Transverse colon (tissue), 4 donors: ENCODE results near the gene PPIH. TPM values are rescaled to one million over a fixed set of nuclear protein-coding genes. Genes with fewer than 3 reads are reported as not detected.
A peak's percentile ranks its signal among the peaks of the same experiment; 100 is the strongest.

Experiments
- DNase-seq: peaks from one replicate; pipeline ENCODE4 v3.0.0-alpha.2; 2019
- H3K27ac ChIP-seq, 4 donors: fragments of 200-600 bp; sonication (generic); 2 replicates each; pipeline ENCODE4 v1.5.1; 2016 to 2018; ENCODE audit warnings: inconsistent platforms in 4 of 4
- H3K27me3 ChIP-seq: fragments of 200-600 bp; sonication (generic); 2 replicates; pipeline ENCODE4 v1.5.1; 2017; ENCODE audit warnings: inconsistent platforms
- H3K36me3 ChIP-seq, 4 donors: fragments of 200-600 bp; sonication (generic); 2 replicates each; pipeline ENCODE4 v1.5.1; 2017 to 2019; ENCODE audit warnings: inconsistent platforms in 4 of 4
- H3K4me1 ChIP-seq, 4 donors: fragments of 200-600 bp; sonication (generic); 2 replicates each; pipeline ENCODE4 v1.5.1; 2017 to 2020; ENCODE audit warnings: inconsistent platforms in 4 of 4
- H3K4me3 ChIP-seq, 4 donors: fragments of 200-600 bp; sonication (generic); 1 replicate in 1 of 4; 2 replicates in 3 of 4; pipeline versions ENCODE4 v1.5.1 to v1.6.1; 2017 to 2019; ENCODE audit warnings: inconsistent platforms in 4 of 4
- H3K9me3 ChIP-seq, 2 donors: fragments of 200-600 bp; sonication (generic); 2 replicates each; pipeline ENCODE4 v1.5.1; 2017 to 2019; ENCODE audit warnings: inconsistent platforms in 2 of 2
- CTCF ChIP-seq, 5 experiments: fragments of 200-600 bp in 3 of 5; fragments of 450-650 bp in 2 of 5; sonication (generic) in 3 of 5; IDR thresholded peaks; 1 replicate in 2 of 5; 2 replicates in 3 of 5; pipeline ENCODE4 v1.5.1; 2016 to 2017; ENCODE audit warnings: antibody characterized with exemption in 5 of 5, inconsistent platforms in 3 of 5, mild to moderate bottlenecking in 2 of 5, moderate library complexity in 1 of 5
- EP300 ChIP-seq: sonication (generic); formaldehyde crosslinking; IDR thresholded peaks from one replicate; pipeline ENCODE4 v1.6.1; 2017; ENCODE audit warnings: antibody characterized with exemption, low read depth
- POLR2A ChIP-seq: fragments of 450-650 bp; IDR thresholded peaks from one replicate; pipeline ENCODE4 v1.6.1; 2016; ENCODE audit warnings: antibody characterized with exemption, mild to moderate bottlenecking, moderate library complexity
- POLR2AphosphoS5 ChIP-seq, 3 donors: sonication (generic); formaldehyde crosslinking; IDR thresholded peaks; one replicate each; pipeline ENCODE4 v1.6.1; 2016; ENCODE audit warnings: antibody characterized with exemption in 3 of 3
- WGBS, 2 donors: methylation state at CpG; one replicate each; pipeline ENCODE4 v1.1.5; 2018; ENCODE audit warnings: low coverage in 1 of 2; 5-methylcytosine and 5-hydroxymethylcytosine counted together
- in situ Hi-C, 4 donors: fragments of 200-750 bp; cut with MboI; loops; one replicate each; pipeline versions ENCODE4 v1.15.0 to v1.15.1; 2017; ENCODE audit warnings: low sequenced_read_pairs in 3 of 4, low pct_ligation_motif_present in 1 of 4, low pct_unique_long_range_greater_than_20kb in 1 of 4
- intact Hi-C: fragments of 100-400 bp; cut with DNase I; formaldehyde crosslinking; loops from one replicate; pipeline ENCODE4 v1.15.1; 2023; ENCODE audit warnings: low total_unique reads
- total RNA-seq, 4 donors: library from RNA; depleted of rRNA; stranded (reverse); fragments of >200 nt; gene quantifications; one replicate each; pipeline ENCODE4 v1.1.0, GENCODE V29; 2016

The PPIH gene
- total RNA-seq, 4 donors from 2014 or later = 16.9 to 26.5 (median 24.6) TPM; not detected in 1

- 40 to 63% methylated on average over 1 of the region's 1 CpG for WGBS, 2 donors
- in situ Hi-C loops = no loop called here
- peak overlapping the region; percentile 78 to 85 (median 84) for H3K27ac ChIP-seq
- H3K36me3 ChIP-seq = no peaks in the 10 kb centered on the region
- no peaks in the 10 kb centered on the region for H3K9me3 ChIP-seq
- no peaks in the 10 kb centered on the region for H3K27me3 ChIP-seq
- no peak for TF ChIP-seq POLR2A
- no peak for TF ChIP-seq POLR2AphosphoS5 (IDR thresholded peaks at IDR 0.05)
- H3K4me3 ChIP-seq = no peak overlapping the region
- no peak for DNase-seq
- H3K4me1 ChIP-seq = peaks cover 49 to 98% (median 78%) of the 10 kb centered on the region in 4 donors
- intact Hi-C loops = loop anchor here (10.0 kb wide), 1 partner anchor 54 kb away; the partner anchor contains the start of gene CLDN19
Observed at GRCh38 chr1:42690477-42691156, 32.4 kb downstream of the PPIH start.

- no peak overlapping the region for H3K4me3 ChIP-seq
Observed at GRCh38 chr1:42691157-42691498, 32.9 kb downstream of the PPIH start.

GRCh38 chr1:42692461-42692860, 34.2 kb downstream of the PPIH start:
- peak; percentile 57 for DNase-seq
- WGBS, 2 donors = 19 to 24% methylated on average over 5 of the region's 5 CpGs
- Histone ChIP-seq H3K4me1 (peaks cover 36 to 79% (median 59%) of the 10 kb centered on the region in 4 donors), H3K36me3 (peaks cover 0 to 9% (median 3%) of the 10 kb centered on the region in 4 donors), H3K9me3 (no peaks in the 10 kb centered on the region), H3K27ac (peak overlapping the region; percentile 78 to 85 (median 84)), H3K27me3 (no peaks in the 10 kb centered on the region), H3K4me3 (peak overlapping the region in 1 of 4 donors; percentile 9)
- intact Hi-C loops (loop anchor here (10.0 kb wide), 1 partner anchor 52 kb away; the partner anchor contains the start of gene CLDN19), in situ Hi-C loops (no loop called here)
- no peak for TF ChIP-seq CTCF (IDR thresholded peaks at IDR 0.05)
- peak; percentile 34 for TF ChIP-seq POLR2A
- no peak for TF ChIP-seq EP300
- peak in 2 of 3 donors; percentile 56 to 72 for TF ChIP-seq POLR2AphosphoS5 (IDR thresholded peaks at IDR 0.05)

More at GRCh38 chr1:42691157-42691498, 32.9 kb downstream of the PPIH start:
- Histone ChIP-seq H3K4me1 (peaks cover 44 to 93% (median 72%) of the 10 kb centered on the region in 4 donors), H3K27me3 (no peaks in the 10 kb centered on the region), H3K36me3 (no peaks in the 10 kb centered on the region), H3K27ac (peak overlapping the region; percentile 78 to 85 (median 84)), H3K9me3 (no peaks in the 10 kb centered on the region)
- in situ Hi-C loops = no loop called here
- intact Hi-C loops = loop anchor here (10.0 kb wide), 1 partner anchor 54 kb away; the partner anchor contains the start of gene CLDN19
- no peak for DNase-seq
- TF ChIP-seq POLR2A = no peak
- no peak for TF ChIP-seq EP300
- no peak for TF ChIP-seq POLR2AphosphoS5 (IDR thresholded peaks at IDR 0.05)
- no peak for TF ChIP-seq CTCF (IDR thresholded peaks at IDR 0.05)
- 33 to 43% methylated on average over 1 to 4 of the region's 4 CpGs for WGBS, 2 donors

- DNase-seq = no peak
Observed at GRCh38 chr1:42692911-42693310, 34.7 kb downstream of the PPIH start.

More at GRCh38 chr1:42692911-42693310, 34.7 kb downstream of the PPIH start:
- peaks cover 32 to 76% (median 55%) of the 10 kb centered on the region in 4 donors for H3K4me1 ChIP-seq
- H3K4me3 ChIP-seq = peak overlapping the region in 2 of 4 donors; percentile 8 to 9
- no peak for TF ChIP-seq EP300
- no peak for TF ChIP-seq POLR2AphosphoS5 (IDR thresholded peaks at IDR 0.05)
- no peak for TF ChIP-seq POLR2A
- no peak for TF ChIP-seq CTCF (IDR thresholded peaks at IDR 0.05)
- intact Hi-C loops = loop anchor here (10.0 kb wide), 1 partner anchor 52 kb away; the partner anchor contains the start of gene CLDN19
- peaks cover 0 to 13% (median 5%) of the 10 kb centered on the region in 4 donors for H3K36me3 ChIP-seq
- H3K9me3 ChIP-seq = no peaks in the 10 kb centered on the region
- WGBS, 2 donors = 47 to 51% methylated on average over 2 of the region's 2 CpGs
- peak overlapping the region; percentile 78 to 85 (median 84) for H3K27ac ChIP-seq
- H3K27me3 ChIP-seq = no peaks in the 10 kb centered on the region
- in situ Hi-C loops = no loop called here
